ENCODE data around the gene GZMM. TPM values are rescaled to one million over a fixed set of nuclear protein-coding genes. Genes with fewer than 3 reads are reported as not detected.

GZMM gene
- total and polyA plus RNA-seq, 2 of the 13 experiments (the other 11 are each of a cell fraction or from before 2014, with no cell fraction given), result 0.07 TPM; not detected in 1

GRCh38 chr19:507286-508203 lies 36.3 kb upstream of the GZMM start, which contains the start of gene TPGS1 (continued):
- TF ChIP-seq LCORL (IDR thresholded peaks at IDR 0.05), result peak; percentile 79; the same call in 1 of the 2 replicates
- peak; percentile 50; the same call in 1 of the 2 replicates for TF ChIP-seq LCORL (CRISPR knock-in tag; IDR thresholded peaks at IDR 0.05)
- 0 out of 2 replicates have a peak, but pooled peaks have one; percentile 52 for TF ChIP-seq ZNF431 (CRISPR knock-in tag; IDR thresholded peaks at IDR 0.05; ENCODE audit: borderline replicate concordance, low read depth)
- TF ChIP-seq, protein P1, sequence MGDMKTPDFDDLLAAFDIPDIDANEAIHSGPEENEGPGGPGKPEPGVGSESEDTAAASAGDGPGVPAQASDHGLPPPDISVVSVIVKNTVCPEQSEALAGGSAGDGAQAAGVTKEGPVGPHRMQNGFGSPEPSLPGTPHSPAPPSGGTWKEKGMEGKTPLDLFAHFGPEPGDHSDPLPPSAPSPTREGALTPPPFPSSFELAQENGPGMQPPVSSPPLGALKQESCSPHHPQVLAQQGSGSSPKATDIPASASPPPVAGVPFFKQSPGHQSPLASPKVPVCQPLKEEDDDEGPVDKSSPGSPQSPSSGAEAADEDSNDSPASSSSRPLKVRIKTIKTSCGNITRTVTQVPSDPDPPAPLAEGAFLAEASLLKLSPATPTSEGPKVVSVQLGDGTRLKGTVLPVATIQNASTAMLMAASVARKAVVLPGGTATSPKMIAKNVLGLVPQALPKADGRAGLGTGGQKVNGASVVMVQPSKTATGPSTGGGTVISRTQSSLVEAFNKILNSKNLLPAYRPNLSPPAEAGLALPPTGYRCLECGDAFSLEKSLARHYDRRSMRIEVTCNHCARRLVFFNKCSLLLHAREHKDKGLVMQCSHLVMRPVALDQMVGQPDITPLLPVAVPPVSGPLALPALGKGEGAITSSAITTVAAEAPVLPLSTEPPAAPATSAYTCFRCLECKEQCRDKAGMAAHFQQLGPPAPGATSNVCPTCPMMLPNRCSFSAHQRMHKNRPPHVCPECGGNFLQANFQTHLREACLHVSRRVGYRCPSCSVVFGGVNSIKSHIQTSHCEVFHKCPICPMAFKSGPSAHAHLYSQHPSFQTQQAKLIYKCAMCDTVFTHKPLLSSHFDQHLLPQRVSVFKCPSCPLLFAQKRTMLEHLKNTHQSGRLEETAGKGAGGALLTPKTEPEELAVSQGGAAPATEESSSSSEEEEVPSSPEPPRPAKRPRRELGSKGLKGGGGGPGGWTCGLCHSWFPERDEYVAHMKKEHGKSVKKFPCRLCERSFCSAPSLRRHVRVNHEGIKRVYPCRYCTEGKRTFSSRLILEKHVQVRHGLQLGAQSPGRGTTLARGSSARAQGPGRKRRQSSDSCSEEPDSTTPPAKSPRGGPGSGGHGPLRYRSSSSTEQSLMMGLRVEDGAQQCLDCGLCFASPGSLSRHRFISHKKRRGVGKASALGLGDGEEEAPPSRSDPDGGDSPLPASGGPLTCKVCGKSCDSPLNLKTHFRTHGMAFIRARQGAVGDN (CRISPR knock-in tag; IDR thresholded peaks at IDR 0.05), result peak; percentile 51
- peak; percentile 58; the same call in 1 of the 2 replicates for TF ChIP-seq HDAC1 (CRISPR knock-in tag; IDR thresholded peaks at IDR 0.05)
- peak; percentile 54; the same call in 1 of the 2 replicates for TF ChIP-seq ZNF768 (CRISPR knock-in tag; IDR thresholded peaks at IDR 0.05)
- no peak for TF ChIP-seq ZNF775 (CRISPR knock-in tag; IDR thresholded peaks at IDR 0.05; ENCODE audit: borderline replicate concordance)
- TF ChIP-seq ZNF333 (CRISPR knock-in tag; IDR thresholded peaks at IDR 0.05; ENCODE audit: borderline replicate concordance), result no peak; the same call in 1 of the 2 replicates
- peak; percentile 96 for TF ChIP-seq THAP9 (CRISPR knock-in tag; IDR thresholded peaks at IDR 0.05; ENCODE audit: borderline replicate concordance)
- peak; percentile 78 for TF ChIP-seq NFYB (CRISPR knock-in tag; IDR thresholded peaks at IDR 0.05)
- TF ChIP-seq ZNF773 (CRISPR knock-in tag; IDR thresholded peaks at IDR 0.05; ENCODE audit: borderline replicate concordance), result peak; percentile 30; the same call in 1 of the 2 replicates
- TF ChIP-seq BHLHE40 (IDR thresholded peaks at IDR 0.05; ENCODE audit: low read length), result no peak
- peak; percentile 18; the same call in 1 of the 2 replicates for TF ChIP-seq SP5 (CRISPR knock-in tag; IDR thresholded peaks at IDR 0.05; ENCODE audit: borderline replicate concordance, low read depth)
- TF ChIP-seq ZMAT3 (CRISPR knock-in tag; conservative IDR thresholded peaks at IDR 0.05), result 0 out of 2 replicates have a peak, but pooled peaks have one; percentile 15

Measured in HepG2 (cell line).